ENCODE data around the gene PSMB7. TPM values are rescaled to one million over a fixed set of nuclear protein-coding genes. Genes with fewer than 3 reads are reported as not detected.

PSMB7 gene
- total RNA-seq, 4 donors from 2014 or later = 84.3 to 178 (median 135) TPM

DNA sequence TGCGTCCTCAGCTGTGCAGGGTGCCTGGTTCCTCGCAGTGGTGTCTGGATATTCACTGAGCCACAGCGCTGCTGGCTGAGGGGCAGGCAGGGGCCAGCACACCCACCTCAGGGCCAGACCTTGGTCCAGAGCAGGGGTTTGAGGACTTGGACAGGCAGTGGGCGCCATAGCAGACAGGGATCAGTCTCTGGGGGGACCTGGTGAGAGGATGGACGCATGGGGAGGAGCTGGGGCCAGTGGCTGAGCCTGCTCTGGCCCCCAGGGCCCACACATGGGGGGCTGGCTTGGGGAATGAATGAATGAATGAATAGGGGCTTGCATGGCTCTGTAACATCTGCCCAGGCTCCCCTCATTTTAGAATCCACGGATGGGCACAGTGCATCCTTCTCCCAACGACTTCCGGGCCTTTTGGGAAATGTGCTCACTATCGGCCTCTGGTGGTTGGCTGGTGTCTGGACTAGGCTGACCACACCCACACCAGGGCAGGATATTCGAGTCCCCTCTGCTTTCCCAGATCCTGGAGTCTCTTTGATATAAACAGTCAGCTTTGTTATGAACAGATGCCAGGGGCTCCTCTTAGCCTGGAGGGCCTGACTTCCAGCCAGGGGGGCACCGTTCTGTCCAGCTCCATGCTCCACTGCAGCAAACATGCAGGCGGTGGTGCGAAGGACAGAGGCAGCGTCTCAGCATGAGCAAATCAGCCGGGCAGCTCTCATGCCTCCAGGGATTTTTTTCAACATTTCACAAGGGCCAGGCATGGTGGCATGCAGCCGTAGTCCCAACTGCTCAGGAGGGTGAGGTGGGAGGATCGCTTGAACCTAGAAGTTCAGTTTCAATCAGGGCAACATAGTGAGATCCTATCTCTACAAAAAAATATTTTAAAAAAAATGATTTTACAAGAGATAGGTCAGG, 94.9 kb downstream of the PSMB7 start:
- Histone ChIP-seq H3K4me1 (no peaks in the 10 kb centered on the region), H3K4me3 (replicated peaks in 1 of 3) (no peak overlapping the region), H3K27ac (no peak overlapping the region), H3K36me3 (peaks cover 0 to 4% of the 10 kb centered on the region in 2 donors), H3K9me3 (no peaks in the 10 kb centered on the region), H3K27me3 (no peaks in the 10 kb centered on the region)
- 62 to 71% methylated on average over 13 to 17 of the region's 17 CpGs for WGBS, 2 donors
- intact Hi-C loops (cut with DNase I) = loop anchor here (5.0 kb wide), 1 partner anchor 188 kb away; no protein-coding TSS in a partner anchor
- DNase-seq = peak; percentile 70 to 77
- no peak for TF ChIP-seq POLR2A (IDR thresholded peaks at IDR 0.05)
- TF ChIP-seq, protein P1, sequence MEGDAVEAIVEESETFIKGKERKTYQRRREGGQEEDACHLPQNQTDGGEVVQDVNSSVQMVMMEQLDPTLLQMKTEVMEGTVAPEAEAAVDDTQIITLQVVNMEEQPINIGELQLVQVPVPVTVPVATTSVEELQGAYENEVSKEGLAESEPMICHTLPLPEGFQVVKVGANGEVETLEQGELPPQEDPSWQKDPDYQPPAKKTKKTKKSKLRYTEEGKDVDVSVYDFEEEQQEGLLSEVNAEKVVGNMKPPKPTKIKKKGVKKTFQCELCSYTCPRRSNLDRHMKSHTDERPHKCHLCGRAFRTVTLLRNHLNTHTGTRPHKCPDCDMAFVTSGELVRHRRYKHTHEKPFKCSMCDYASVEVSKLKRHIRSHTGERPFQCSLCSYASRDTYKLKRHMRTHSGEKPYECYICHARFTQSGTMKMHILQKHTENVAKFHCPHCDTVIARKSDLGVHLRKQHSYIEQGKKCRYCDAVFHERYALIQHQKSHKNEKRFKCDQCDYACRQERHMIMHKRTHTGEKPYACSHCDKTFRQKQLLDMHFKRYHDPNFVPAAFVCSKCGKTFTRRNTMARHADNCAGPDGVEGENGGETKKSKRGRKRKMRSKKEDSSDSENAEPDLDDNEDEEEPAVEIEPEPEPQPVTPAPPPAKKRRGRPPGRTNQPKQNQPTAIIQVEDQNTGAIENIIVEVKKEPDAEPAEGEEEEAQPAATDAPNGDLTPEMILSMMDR (IDR thresholded peaks at IDR 0.05) = peak in 5 of 6 experiments; percentile 61 to 84 (median 79)

DNA sequence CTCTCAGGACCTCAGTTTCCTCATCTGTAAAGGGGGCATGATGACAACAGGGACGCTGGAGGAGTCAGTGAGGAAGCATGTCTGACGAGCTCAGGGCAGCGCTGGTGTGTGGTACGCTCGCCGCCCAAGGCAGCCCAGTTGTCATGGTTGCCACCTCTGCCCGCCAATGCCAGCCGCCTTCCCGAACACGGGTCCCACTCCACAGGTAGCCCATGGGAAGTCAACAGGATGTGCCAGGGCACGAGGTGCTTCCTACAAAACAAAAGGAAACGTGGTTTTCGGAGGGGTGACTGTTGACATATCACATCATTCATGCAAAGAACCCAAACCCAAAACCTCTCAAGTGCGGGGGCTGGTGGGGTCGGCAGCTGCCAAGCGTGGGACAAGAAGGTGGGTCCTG, 99.4 kb downstream of the PSMB7 start:
- no peak overlapping the region for H3K27ac ChIP-seq
- intact Hi-C loops (cut with DNase I) = no loop called here
- no peaks in the 10 kb centered on the region for H3K9me3 ChIP-seq
- DNase-seq = no peak
- H3K36me3 ChIP-seq = peaks cover 0 to 2% of the 10 kb centered on the region in 2 donors
- H3K4me3 ChIP-seq (replicated peaks in 1 of 3) = no peak overlapping the region
- H3K27me3 ChIP-seq = no peaks in the 10 kb centered on the region
- no peaks in the 10 kb centered on the region for H3K4me1 ChIP-seq
- 82 to 86% methylated on average over 16 of the region's 16 CpGs for WGBS, 2 donors
- TF ChIP-seq, protein P1 (IDR thresholded peaks at IDR 0.05) = no peak
- TF ChIP-seq POLR2A (IDR thresholded peaks at IDR 0.05) = no peak

DNA sequence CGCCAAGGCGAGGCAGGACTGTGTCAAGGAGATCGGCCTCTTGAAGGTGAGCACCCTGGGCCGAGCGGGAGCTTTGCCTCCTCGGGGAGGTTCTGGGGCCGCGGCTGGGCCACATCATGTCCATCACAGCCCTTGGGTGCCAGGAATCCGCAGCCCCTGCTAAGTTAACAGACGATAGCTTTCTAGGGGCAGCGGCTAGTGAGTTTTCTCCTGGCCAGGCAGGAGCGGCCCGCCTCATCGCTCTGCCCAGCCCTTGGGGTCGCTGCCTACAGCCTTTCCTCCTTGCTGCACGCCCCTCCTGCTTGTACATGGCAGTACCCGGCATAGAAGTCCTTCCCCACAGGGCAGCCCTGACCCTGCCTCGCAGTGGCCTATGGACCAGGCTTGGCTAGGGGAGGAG, 101.3 kb downstream of the PSMB7 start:
- intact Hi-C loops (cut with DNase I) = no loop called here
- no peak for DNase-seq
- H3K27ac ChIP-seq = no peak overlapping the region
- no peak overlapping the region for H3K4me3 ChIP-seq (replicated peaks in 1 of 3)
- TF ChIP-seq POLR2A (IDR thresholded peaks at IDR 0.05) = no peak
- TF ChIP-seq, protein P1 (IDR thresholded peaks at IDR 0.05) = no peak
- peaks cover 0 to 2% of the 10 kb centered on the region in 2 donors for H3K36me3 ChIP-seq
- no peaks in the 10 kb centered on the region for H3K9me3 ChIP-seq
- H3K4me1 ChIP-seq = no peaks in the 10 kb centered on the region
- 94 to 96% methylated on average over 14 to 17 of the region's 18 CpGs for WGBS, 2 donors
- H3K27me3 ChIP-seq = no peaks in the 10 kb centered on the region

DNA sequence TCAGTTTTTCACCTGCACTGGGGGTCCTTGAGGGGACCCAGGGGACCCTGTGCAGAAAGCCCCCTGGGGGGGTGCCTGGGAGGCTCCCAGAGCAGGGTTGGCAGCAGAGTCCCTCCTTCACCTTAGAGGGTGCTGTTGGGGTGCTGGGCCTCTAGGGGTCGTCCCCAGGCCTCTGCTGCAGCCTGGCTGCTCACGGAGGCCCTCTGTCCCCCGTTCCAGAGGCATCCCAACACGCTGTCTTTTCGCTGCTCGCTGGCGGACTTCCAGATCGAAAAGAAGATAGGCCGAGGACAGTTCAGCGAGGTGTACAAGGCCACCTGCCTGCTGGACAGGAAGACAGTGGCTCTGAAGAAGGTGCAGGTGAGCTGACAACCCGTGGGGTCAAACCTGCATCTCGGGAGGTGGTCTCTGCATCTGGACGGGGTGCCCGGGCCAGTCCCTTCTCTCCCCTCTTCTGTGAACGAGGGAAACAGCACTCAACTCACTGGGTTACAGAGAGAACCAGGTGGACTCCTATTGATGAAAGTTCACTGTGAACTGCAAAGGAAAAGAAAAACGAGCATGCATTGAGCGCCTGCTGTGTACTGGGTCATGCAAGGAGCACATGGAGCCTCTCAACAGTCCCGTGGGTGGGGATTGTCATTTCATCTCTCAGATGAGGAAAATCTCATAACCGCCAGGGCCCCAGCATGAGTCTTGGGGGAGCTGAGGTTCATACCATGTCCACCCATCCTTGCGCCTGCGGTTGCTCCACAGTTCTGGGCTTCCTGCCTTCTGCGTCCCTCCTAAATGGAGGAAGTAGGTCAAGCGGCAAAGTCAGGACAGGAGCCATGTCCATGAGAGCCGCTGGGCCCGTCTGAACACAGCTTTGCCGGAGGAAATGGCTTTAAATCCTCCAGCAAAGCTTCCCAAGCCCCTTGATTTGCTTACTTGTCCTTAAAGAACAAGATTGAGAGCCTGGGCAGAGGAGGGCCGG, 102.7 kb downstream of the PSMB7 start:
- H3K27ac ChIP-seq = no peak overlapping the region
- H3K36me3 ChIP-seq = peaks cover 0 to 2% of the 10 kb centered on the region in 2 donors
- H3K4me1 ChIP-seq = no peaks in the 10 kb centered on the region
- no peak for DNase-seq
- H3K4me3 ChIP-seq (replicated peaks in 1 of 3) = no peak overlapping the region
- H3K27me3 ChIP-seq = no peaks in the 10 kb centered on the region
- WGBS, 2 donors = 84 to 85% methylated on average over 27 of the region's 27 CpGs
- intact Hi-C loops (cut with DNase I) = no loop called here
- no peak for TF ChIP-seq POLR2A (IDR thresholded peaks at IDR 0.05)
- TF ChIP-seq, protein P1 (IDR thresholded peaks at IDR 0.05) = no peak
- no peaks in the 10 kb centered on the region for H3K9me3 ChIP-seq
